CD14-positive monocyte (primary cell): ENCODE measurements around the gene NANP. TPM values are rescaled to one million over a fixed set of nuclear protein-coding genes. Genes with fewer than 3 reads are reported as not detected.
"Not testable (repeated sequence)": the region's sequence is repeated elsewhere in the genome, so short reads cannot be mapped to it uniquely, and the experiment has no call there.

Experiments
- DNase-seq, 3 donors: peaks; one replicate each; pipeline ENCODE4 v3.0.0-alpha.2; 2011 to 2022
- H2AFZ ChIP-seq: 2 replicates; pipeline ENCODE4 v1.6.0; 2012; ENCODE audit warnings: mild to moderate bottlenecking, low read depth, low read length, inconsistent platforms; ENCODE audit not compliant: insufficient read depth, poor library complexity, severe bottlenecking
- H3K27ac ChIP-seq, 2 donors: 1 replicate in 1 of 2; 2 replicates in 1 of 2; pipeline ENCODE4 v1.5.1; 2012 to 2013; ENCODE audit warnings: low read length in 2 of 2, control low read depth in 1 of 2, inconsistent platforms in 1 of 2, low read depth in 1 of 2, mild to moderate bottlenecking in 1 of 2
- H3K27me3 ChIP-seq, 2 donors: one replicate each; pipeline versions ENCODE4 v1.6.0 to v1.6.1; 2011 to 2013; ENCODE audit warnings: low read length in 2 of 2; ENCODE audit not compliant: control insufficient read depth in 2 of 2, insufficient read depth in 2 of 2
- H3K36me3 ChIP-seq, 2 donors: replicated peaks in 1 of 2; 1 replicate in 1 of 2; 2 replicates in 1 of 2; pipeline versions ENCODE4 v1.5.1 to v1.6.1; 2012 to 2013; ENCODE audit warnings: low read length in 2 of 2, control low read depth in 1 of 2, inconsistent platforms in 1 of 2, mild to moderate bottlenecking in 1 of 2; ENCODE audit not compliant: insufficient read depth in 2 of 2, control insufficient read depth in 1 of 2
- H3K4me1 ChIP-seq, 2 donors: 1 replicate in 1 of 2; 2 replicates in 1 of 2; pipeline versions ENCODE4 v1.5.1 to v1.6.1; 2012 to 2013; ENCODE audit warnings: low read length in 2 of 2, control low read depth in 1 of 2, inconsistent platforms in 1 of 2, mild to moderate bottlenecking in 1 of 2, moderate library complexity in 1 of 2; ENCODE audit not compliant: insufficient read depth in 2 of 2, control insufficient read depth in 1 of 2
- H3K4me2 ChIP-seq: replicated peaks from 2 replicates; pipeline ENCODE3; 2012; ENCODE audit warnings: low read length, moderate library complexity, mild to moderate bottlenecking; ENCODE audit not compliant: poor library complexity, severe bottlenecking; ENCODE audit errors: extremely low read depth
- H3K4me3 ChIP-seq, 3 experiments: fragments of 200-600 bp in 1 of 3; sonication (generic) in 1 of 3; replicated peaks in 1 of 3; 1 replicate in 2 of 3; 2 replicates in 1 of 3; pipeline ENCODE4 v1.5.1; 2011 to 2013; ENCODE audit warnings: low read length in 3 of 3, mild to moderate bottlenecking in 3 of 3, control low read depth in 2 of 3, low read depth in 2 of 3, inconsistent platforms in 1 of 3, moderate library complexity in 1 of 3
- H3K79me2 ChIP-seq: 2 replicates; pipeline ENCODE4 v1.6.0; 2012; ENCODE audit warnings: mild to moderate bottlenecking, control low read depth, inconsistent platforms, low read length, moderate library complexity; ENCODE audit not compliant: insufficient read depth
- H3K9ac ChIP-seq: 2 replicates; pipeline ENCODE4 v1.6.0; 2017; ENCODE audit warnings: low read length, mild to moderate bottlenecking; ENCODE audit not compliant: insufficient read depth, poor library complexity, severe bottlenecking
- H3K9me3 ChIP-seq, 2 donors: replicated peaks in 1 of 2; 1 replicate in 1 of 2; 2 replicates in 1 of 2; pipeline versions ENCODE4 v1.5.1 to v1.6.1; 2012 to 2013; ENCODE audit warnings: low read length in 2 of 2, control low read depth in 1 of 2; ENCODE audit not compliant: control insufficient read depth in 1 of 2, insufficient read depth in 1 of 2
- H4K20me1 ChIP-seq: 2 replicates; pipeline ENCODE4 v1.6.0; 2012; ENCODE audit warnings: mild to moderate bottlenecking, low read length, control low read depth, moderate library complexity; ENCODE audit not compliant: insufficient read depth
- H3K27ac Mint-ChIP-seq, 7 donors: one replicate each; pipeline ENCODE4 v1.8.0; 2020; ENCODE audit warnings: mild to moderate bottlenecking in 7 of 7, mixed read lengths in 7 of 7, moderate library complexity in 6 of 7, inconsistent platforms in 2 of 7
- H3K27me3 Mint-ChIP-seq, 3 donors: one replicate each; pipeline ENCODE4 v1.8.0; 2021 to 2022; ENCODE audit warnings: low read depth in 3 of 3, mild to moderate bottlenecking in 3 of 3, mixed read lengths in 3 of 3, moderate library complexity in 3 of 3, inconsistent platforms in 1 of 3
- H3K36me3 Mint-ChIP-seq, 2 donors: one replicate each; pipeline ENCODE4 v1.8.0; 2020; ENCODE audit warnings: mixed read lengths in 2 of 2, inconsistent platforms in 1 of 2, mild to moderate bottlenecking in 1 of 2
- H3K4me1 Mint-ChIP-seq: one replicate; pipeline ENCODE4 v1.8.0; 2020; ENCODE audit warnings: mild to moderate bottlenecking, mixed read lengths
- H3K4me3 Mint-ChIP-seq, 2 donors: one replicate each; pipeline ENCODE4 v1.8.0; 2020; ENCODE audit warnings: mild to moderate bottlenecking in 2 of 2, mixed read lengths in 2 of 2, moderate library complexity in 1 of 2
- H3K9me3 Mint-ChIP-seq, 7 donors: one replicate each; pipeline ENCODE4 v1.8.0; 2020 to 2022; ENCODE audit warnings: mixed read lengths in 7 of 7, mild to moderate bottlenecking in 6 of 7, moderate library complexity in 6 of 7, inconsistent platforms in 2 of 7
- CTCF ChIP-seq: fragments of 200-600 bp; IDR thresholded peaks from one replicate; pipeline ENCODE4 v1.8.0; 2022; ENCODE audit warnings: antibody characterized with exemption, mild to moderate bottlenecking
- WGBS: methylation state at CpG from one replicate; pipeline ENCODE4 v1.1.5; 2013; ENCODE audit warnings: missing lambda C conversion rate; ENCODE audit not compliant: insufficient coverage; 5-methylcytosine and 5-hydroxymethylcytosine counted together
- intact Hi-C, 2 donors: fragments of 100-400 bp; cut with micrococcal nuclease; formaldehyde crosslinking; loops; one replicate each; pipeline versions ENCODE4 v1.15.0 to v1.15.1; 2023
- polyA plus RNA-seq, 3 donors: library from polyadenylated mRNA; depleted of rRNA in 1 of 3; unstranded in 2 of 3; stranded (reverse) in 1 of 3; fragments of 300-500 nt in 2 of 3; fragments of >200 nt in 1 of 3; fragmentation: Illumina TruSeq in 2 of 3; gene quantifications; 1 replicate in 2 of 3; 2 replicates in 1 of 3; pipeline ENCODE4 v1.2.3, GENCODE V29; 2012 to 2021

Gene NANP
- polyA plus RNA-seq, 3 donors = 1.7 to 2.6 (median 2.2) TPM

- H3K9me3 ChIP-seq = peaks cover 0 to 5% of the 10 kb centered on the region in 2 donors
- H3K27me3 ChIP-seq = no peaks in the 10 kb centered on the region
- no peak overlapping the region for H2AFZ ChIP-seq
- DNase-seq = no peak
- no peak overlapping the region for H3K9ac ChIP-seq
- Mint-ChIP-seq H3K36me3 (peaks cover 5 to 12% of the 10 kb centered on the region in 2 donors), H3K27ac (no peak overlapping the region), H3K9me3 (peaks cover 1 to 29% (median 15%) of the 10 kb centered on the region in 7 donors), H3K27me3 (peaks cover 0 to 2% (median 0%) of the 10 kb centered on the region in 3 donors), H3K4me3 (no peak overlapping the region), H3K4me1 (no peaks in the 10 kb centered on the region)
- H4K20me1 ChIP-seq = no peaks in the 10 kb centered on the region
- TF ChIP-seq CTCF = no peak
- H3K4me3 ChIP-seq = no peak overlapping the region
- no peaks in the 10 kb centered on the region for H3K79me2 ChIP-seq
- H3K4me2 ChIP-seq = no peak overlapping the region
- no peaks in the 10 kb centered on the region for H3K36me3 ChIP-seq
- WGBS = 100% methylated on average over 1 of the region's 2 CpGs
- H3K27ac ChIP-seq = no peak overlapping the region
- H3K4me1 ChIP-seq = no peaks in the 10 kb centered on the region
- intact Hi-C loops = no loop called here
Observed at GRCh38 chr20:25637247-25637646, 13.4 kb upstream of the NANP start.

DNA sequence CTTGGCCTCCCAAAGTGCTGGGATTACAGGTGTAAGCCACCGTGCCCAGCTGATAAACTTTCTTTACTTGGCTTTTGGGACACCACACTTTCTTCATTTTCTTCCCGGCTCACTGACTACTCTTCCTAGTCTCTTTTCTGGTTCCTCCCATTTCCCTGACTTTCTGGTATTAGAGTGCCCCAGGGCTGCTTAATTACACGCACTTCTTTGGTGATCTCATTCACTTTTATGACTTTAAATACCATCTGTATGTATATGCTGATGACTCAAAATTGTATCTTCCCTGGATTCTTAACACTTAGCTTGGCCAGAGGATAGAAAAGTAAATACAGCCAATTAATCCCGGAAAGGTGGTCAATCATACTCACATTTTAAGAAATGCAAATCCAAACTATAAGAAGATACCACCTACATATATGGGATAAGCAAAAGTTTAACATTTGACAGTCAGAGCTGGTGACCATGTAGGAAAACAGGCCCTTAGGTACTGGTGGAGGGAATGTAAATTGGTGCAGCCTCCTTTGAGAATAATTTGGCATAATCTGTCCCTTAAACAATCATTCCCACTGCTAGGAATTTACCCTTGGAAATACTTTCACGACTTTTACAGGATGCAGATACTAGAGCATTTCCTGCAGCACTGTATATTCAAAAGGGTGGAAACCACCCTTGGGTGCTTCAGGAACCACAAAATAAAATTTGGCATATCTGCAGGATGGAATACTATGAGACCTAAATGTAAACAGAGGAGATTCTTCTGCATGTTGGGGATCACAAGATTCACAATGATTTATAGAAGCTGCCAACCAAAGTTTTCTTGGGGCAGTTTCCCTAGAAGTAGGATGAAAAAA lies 9.4 kb upstream of the NANP start:
- H4K20me1 ChIP-seq = no peaks in the 10 kb centered on the region
- no peak for TF ChIP-seq CTCF
- no peak overlapping the region for H3K4me2 ChIP-seq
- H3K4me3 ChIP-seq = no peak overlapping the region
- H3K27ac ChIP-seq = no peak overlapping the region
- no peaks in the 10 kb centered on the region for H3K27me3 ChIP-seq
- H3K9me3 ChIP-seq = peaks cover 5 to 9% of the 10 kb centered on the region in 2 donors
- intact Hi-C loops = no loop called here
- H2AFZ ChIP-seq = no peak overlapping the region
- Mint-ChIP-seq H3K27ac (no peak overlapping the region), H3K36me3 (peaks cover 5 to 12% of the 10 kb centered on the region in 2 donors), H3K4me3 (no peak overlapping the region), H3K27me3 (peaks cover 0 to 2% (median 1%) of the 10 kb centered on the region in 3 donors), H3K4me1 (no peaks in the 10 kb centered on the region), H3K9me3 (peaks cover 9 to 39% (median 29%) of the 10 kb centered on the region in 7 donors)
- no peaks in the 10 kb centered on the region for H3K36me3 ChIP-seq
- H3K9ac ChIP-seq = no peak overlapping the region
- H3K79me2 ChIP-seq = no peaks in the 10 kb centered on the region
- WGBS = 60% methylated on average over 1 of the region's 5 CpGs
- no peaks in the 10 kb centered on the region for H3K4me1 ChIP-seq
- no peak for DNase-seq

DNA sequence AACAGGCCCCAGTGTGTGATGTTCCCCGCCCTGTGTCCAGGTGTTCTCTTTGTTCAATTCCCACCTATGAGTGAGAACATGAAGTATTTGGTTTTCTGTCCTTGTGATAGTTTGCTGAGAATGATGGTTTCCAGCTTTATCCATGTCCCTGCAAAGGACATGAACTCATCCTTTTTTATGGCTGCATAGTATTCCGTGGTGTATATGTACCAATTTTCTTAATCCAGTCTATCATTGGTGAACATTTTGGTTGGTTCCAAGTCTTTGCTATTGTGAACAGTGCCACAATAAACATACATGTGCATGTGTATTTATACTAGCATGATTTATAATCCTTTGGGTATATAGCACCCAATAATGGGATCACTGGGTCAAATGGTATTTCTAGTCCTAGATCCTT lies 6.8 kb upstream of the NANP start:
- H2AFZ ChIP-seq = not testable (repeated sequence)
- H3K9me3 Mint-ChIP-seq = peaks cover 14 to 36% (median 27%) of the 10 kb centered on the region in 7 donors

More for the DNA sequence above, 6.8 kb upstream of the NANP start:
- H3K4me1 ChIP-seq, H3K4me2 ChIP-seq, H3K36me3 ChIP-seq, H3K27me3 ChIP-seq, H3K9ac ChIP-seq, DNase-seq, H3K27ac Mint-ChIP-seq, H3K27ac ChIP-seq, intact Hi-C loops, H4K20me1 ChIP-seq, H3K4me1 Mint-ChIP-seq, H3K36me3 Mint-ChIP-seq, H3K4me3 Mint-ChIP-seq, H3K27me3 Mint-ChIP-seq, H3K4me3 ChIP-seq, H3K79me2 ChIP-seq: not testable (repeated sequence)
- H3K9me3 ChIP-seq = peaks cover 4 to 22% of the 10 kb centered on the region in 2 donors
- WGBS = no CpG with 5 or more reads among the region's 2 CpGs
